Upper lobe of left lung (tissue), 6 donors: Measurements from ENCODE around the gene OTULINL. TPM values are rescaled to one million over a fixed set of nuclear protein-coding genes. Genes with fewer than 3 reads are reported as not detected.
"Not testable (repeated sequence)": the region's sequence is repeated elsewhere in the genome, so short reads cannot be mapped to it uniquely, and the experiment has no call there.

Experiments used
- ATAC-seq, 2 donors: fragments of 200-7000 bp; cut with Tn5 transposase; one replicate each; pipeline ENCODE4 v1.9.1; 2022; ENCODE audit warnings: mild to moderate bottlenecking in 2 of 2, moderate library complexity in 2 of 2; ENCODE audit not compliant: low FRiP score in 2 of 2
- DNase-seq, 2 donors: peaks; one replicate each; pipeline ENCODE4 v3.0.0-alpha.2; 2019 to 2020
- H3K27ac ChIP-seq, 4 donors: fragments of 200-600 bp; sonication (generic); one replicate each; pipeline ENCODE4 v1.5.1; 2016 to 2019
- H3K27me3 ChIP-seq, 4 donors: fragments of 200-600 bp; sonication (generic); one replicate each; pipeline ENCODE4 v1.5.1; 2017 to 2019
- H3K36me3 ChIP-seq, 4 donors: fragments of 200-600 bp; sonication (generic); one replicate each; pipeline ENCODE4 v1.5.1; 2016 to 2019
- H3K4me1 ChIP-seq, 4 donors: fragments of 200-600 bp; sonication (generic); one replicate each; pipeline ENCODE4 v1.5.1; 2018 to 2019
- H3K4me3 ChIP-seq, 4 donors: fragments of 200-600 bp; sonication (generic); one replicate each; pipeline ENCODE4 v1.5.1; 2017 to 2019; ENCODE audit warnings: mild to moderate bottlenecking in 2 of 4, moderate library complexity in 1 of 4
- H3K9me3 ChIP-seq, 4 donors: fragments of 200-600 bp; sonication (generic); one replicate each; pipeline ENCODE4 v1.5.1; 2018 to 2019
- CTCF ChIP-seq, 6 experiments: fragments of 450-650 bp in 4 of 6; fragments of 200-600 bp in 2 of 6; sonication (generic) in 2 of 6; IDR thresholded peaks; one replicate each; pipeline ENCODE4 v1.5.1; 2016 to 2019; ENCODE audit warnings: antibody characterized with exemption in 6 of 6
- EP300 ChIP-seq, 4 donors: sonication (generic); formaldehyde crosslinking; IDR thresholded peaks; one replicate each; pipeline ENCODE4 v1.5.1; 2017; ENCODE audit warnings: antibody characterized with exemption in 4 of 4, control low read depth in 2 of 4
- POLR2A ChIP-seq, 4 donors: fragments of 450-650 bp; IDR thresholded peaks; one replicate each; pipeline ENCODE4 v1.5.1; 2016 to 2017; ENCODE audit warnings: antibody characterized with exemption in 4 of 4, mild to moderate bottlenecking in 2 of 4
- POLR2AphosphoS5 ChIP-seq, 2 donors: sonication (generic); formaldehyde crosslinking; IDR thresholded peaks; one replicate each; pipeline ENCODE4 v1.5.1; 2017; ENCODE audit warnings: antibody characterized with exemption in 2 of 2
- WGBS, 2 donors: methylation state at CpG; one replicate each; pipeline ENCODE4 v1.1.5; 2017 to 2018; 5-methylcytosine and 5-hydroxymethylcytosine counted together
- total RNA-seq, 6 donors: library from RNA; depleted of rRNA in 4 of 6; stranded (reverse); fragments of >200 nt in 4 of 6; gene quantifications; one replicate each; pipeline versions ENCODE4 v1.1.0 to v1.2.1, GENCODE V29; 2016 to 2021
- donor health status: DM: no; HTN: no; CAD: no; lungs with moderate emphysema.
- donor health status: DM: no; HTN: yes; CAD: no; lungs with severe emphysema.

Gene OTULINL
- total RNA-seq, 6 donors from 2014 or later, result 36.4 to 194 (median 82.8) TPM

GRCh38 chr5:14545862-14546261, 35.7 kb upstream of the OTULINL start:
- peak overlapping the region in 1 of 4 donors; percentile 8 for H3K27ac ChIP-seq
- peaks cover 0 to 6% (median 0%) of the 10 kb centered on the region in 4 donors for H3K4me1 ChIP-seq

GRCh38 chr5:14547666-14548065, 33.9 kb upstream of the OTULINL start:
- ATAC-seq (no peak), DNase-seq (no peak)
- Histone ChIP-seq H3K4me3 (no peak overlapping the region), H3K27ac (no peak overlapping the region), H3K27me3 (no peaks in the 10 kb centered on the region), H3K9me3 (no peaks in the 10 kb centered on the region), H3K4me1 (peaks cover 0 to 6% (median 0%) of the 10 kb centered on the region in 4 donors), H3K36me3 (no peaks in the 10 kb centered on the region)
- TF ChIP-seq POLR2AphosphoS5 (IDR thresholded peaks at IDR 0.05), result no peak
- no peak for TF ChIP-seq CTCF (IDR thresholded peaks at IDR 0.05)
- TF ChIP-seq POLR2A (IDR thresholded peaks at IDR 0.05), result no peak
- no peak for TF ChIP-seq EP300 (IDR thresholded peaks at IDR 0.05)
- WGBS, 2 donors, result 100% methylated on average over 1 of the region's 1 CpG

More at GRCh38 chr5:14545862-14546261, 35.7 kb upstream of the OTULINL start:
- ATAC-seq, result peak in 1 of 2 donors; percentile 43
- H3K9me3 ChIP-seq, result no peaks in the 10 kb centered on the region
- H3K27me3 ChIP-seq, result no peaks in the 10 kb centered on the region
- H3K36me3 ChIP-seq, result no peaks in the 10 kb centered on the region
- no peak for DNase-seq
- TF ChIP-seq POLR2A (IDR thresholded peaks at IDR 0.05) (no peak), EP300 (IDR thresholded peaks at IDR 0.05) (no peak), CTCF (IDR thresholded peaks at IDR 0.05) (no peak), POLR2AphosphoS5 (IDR thresholded peaks at IDR 0.05) (no peak)
- no peak overlapping the region for H3K4me3 ChIP-seq
- 73 to 86% methylated on average over 1 of the region's 1 CpG for WGBS, 2 donors

DNA sequence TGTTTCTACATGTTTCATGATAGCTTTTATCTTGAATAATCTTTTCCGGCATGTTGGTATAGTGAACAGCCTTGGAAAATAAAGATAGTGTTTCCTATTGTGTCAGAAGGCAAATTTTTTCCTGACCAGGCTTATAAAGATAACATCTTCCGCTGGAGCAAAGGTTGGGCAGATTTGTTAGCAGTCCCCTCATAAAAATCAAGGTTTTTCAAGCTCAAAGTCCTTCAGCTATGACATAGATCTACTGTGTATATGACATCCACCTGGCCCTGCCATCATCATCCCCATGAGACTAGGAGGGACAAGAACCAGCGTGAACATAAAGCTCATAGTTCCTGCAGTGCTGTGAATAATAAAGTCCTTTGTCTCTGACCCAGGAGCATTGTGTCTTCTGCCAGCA, 30.4 kb upstream of the OTULINL start:
- no peaks in the 10 kb centered on the region for H3K36me3 ChIP-seq
- 87 to 91% methylated on average over 3 of the region's 3 CpGs for WGBS, 2 donors
- ATAC-seq (no peak), DNase-seq (no peak)
- H3K27me3 ChIP-seq, result no peaks in the 10 kb centered on the region
- no peaks in the 10 kb centered on the region for H3K4me1 ChIP-seq
- no peak overlapping the region for H3K27ac ChIP-seq
- no peaks in the 10 kb centered on the region for H3K9me3 ChIP-seq
- no peak for TF ChIP-seq POLR2AphosphoS5 (IDR thresholded peaks at IDR 0.05)
- TF ChIP-seq CTCF (IDR thresholded peaks at IDR 0.05), result no peak
- TF ChIP-seq POLR2A (IDR thresholded peaks at IDR 0.05), result no peak
- TF ChIP-seq EP300 (IDR thresholded peaks at IDR 0.05), result no peak
- H3K4me3 ChIP-seq, result no peak overlapping the region

DNA sequence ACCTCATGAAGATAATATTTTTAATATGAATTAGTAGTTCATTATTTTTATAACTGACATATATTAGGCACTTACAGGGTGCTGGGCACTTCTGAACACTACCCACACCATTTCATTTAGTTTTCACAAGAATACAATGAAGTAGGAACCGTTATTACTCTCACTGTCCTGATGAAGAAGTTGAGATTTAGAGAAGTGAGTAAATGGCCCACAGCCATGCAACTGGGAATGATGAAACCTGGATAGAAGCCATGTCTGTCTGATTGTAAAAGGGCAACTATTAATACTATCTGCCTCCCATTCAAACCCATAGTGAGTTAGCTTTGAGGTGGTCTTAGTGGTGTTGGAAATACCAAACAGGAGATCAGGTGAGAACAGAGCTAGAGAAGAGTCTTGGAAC, 29.6 kb upstream of the OTULINL start:
- DNase-seq (peak in 1 of 2 donors; percentile 36), ATAC-seq (peak; percentile 59 to 62)
- no peaks in the 10 kb centered on the region for H3K9me3 ChIP-seq
- no peaks in the 10 kb centered on the region for H3K27me3 ChIP-seq
- H3K36me3 ChIP-seq, result no peaks in the 10 kb centered on the region
- 54 to 60% methylated on average over 1 of the region's 1 CpG for WGBS, 2 donors
- TF ChIP-seq POLR2A (IDR thresholded peaks at IDR 0.05), result no peak
- TF ChIP-seq CTCF (IDR thresholded peaks at IDR 0.05), result no peak
- TF ChIP-seq POLR2AphosphoS5 (IDR thresholded peaks at IDR 0.05), result no peak
- TF ChIP-seq EP300 (IDR thresholded peaks at IDR 0.05), result no peak
- H3K4me1 ChIP-seq, result peaks cover 0 to 2% (median under 1%) of the 10 kb centered on the region in 4 donors
- no peak overlapping the region for H3K27ac ChIP-seq
- no peak overlapping the region for H3K4me3 ChIP-seq

GRCh38 chr5:14554288-14554687, 27.3 kb upstream of the OTULINL start:
- WGBS, 2 donors, result 91 to 92% methylated on average over 3 of the region's 3 CpGs

More at GRCh38 chr5:14554288-14554687, 27.3 kb upstream of the OTULINL start:
- not testable (repeated sequence) for H3K36me3 ChIP-seq, H3K27me3 ChIP-seq, DNase-seq, H3K27ac ChIP-seq, ATAC-seq, H3K4me3 ChIP-seq, H3K9me3 ChIP-seq
- H3K4me1 ChIP-seq, result peaks cover 3 to 12% (median 7%) of the 10 kb centered on the region in 4 donors
